CD4-positive, alpha-beta T cell treated with Interleukin-4 for 4 hours (primary cell): ENCODE results near the gene DPP6.

Experiments used
- DNase-seq: peaks from one replicate; pipeline ENCODE4 v3.0.0-alpha.2; 2020

The DPP6 gene

GRCh38 chr7:154783281-154783909 is 731.2 kb downstream of the DPP6 start:
- DNase-seq = no peak

GRCh38 chr7:154785898-154786297 is 733.7 kb downstream of the DPP6 start:
- no peak for DNase-seq

GRCh38 chr7:154789404-154789803 is 737.2 kb downstream of the DPP6 start:
- DNase-seq = no peak

GRCh38 chr7:154791611-154792010 is 739.4 kb downstream of the DPP6 start:
- DNase-seq = no peak

- no peak for DNase-seq
Observed at GRCh38 chr7:154792436-154793055, 740.3 kb downstream of the DPP6 start.

- no peak for DNase-seq
Observed at GRCh38 chr7:154794147-154794780, 742.1 kb downstream of the DPP6 start.

- no peak for DNase-seq
Observed at GRCh38 chr7:154795014-154795413, 742.8 kb downstream of the DPP6 start.

- DNase-seq = no peak
Observed at GRCh38 chr7:154795437-154795836, 743.2 kb downstream of the DPP6 start.

- no peak for DNase-seq
Observed at GRCh38 chr7:154804449-154804848, 752.3 kb downstream of the DPP6 start.

GRCh38 chr7:154812027-154812426 is 759.8 kb downstream of the DPP6 start:
- no peak for DNase-seq

GRCh38 chr7:154817224-154817896 is 765.2 kb downstream of the DPP6 start:
- DNase-seq = no peak

GRCh38 chr7:154827007-154827406 is 774.8 kb downstream of the DPP6 start:
- DNase-seq = no peak

GRCh38 chr7:154832557-154833138 is 780.5 kb downstream of the DPP6 start:
- no peak for DNase-seq

- no peak for DNase-seq
Observed at GRCh38 chr7:154836021-154836448, 783.8 kb downstream of the DPP6 start.

GRCh38 chr7:154837087-154837486 is 784.9 kb downstream of the DPP6 start:
- DNase-seq = no peak

- DNase-seq = no peak
Observed at GRCh38 chr7:154837622-154838021, 785.4 kb downstream of the DPP6 start.

GRCh38 chr7:154840086-154840485 is 787.9 kb downstream of the DPP6 start:
- DNase-seq = no peak

GRCh38 chr7:154841731-154842331 is 789.6 kb downstream of the DPP6 start:
- DNase-seq = no peak

GRCh38 chr7:154842591-154842990 is 790.4 kb downstream of the DPP6 start:
- DNase-seq = no peak

GRCh38 chr7:154843670-154844237 is 791.6 kb downstream of the DPP6 start:
- DNase-seq = no peak

GRCh38 chr7:154844499-154844898 is 792.3 kb downstream of the DPP6 start:
- no peak for DNase-seq

GRCh38 chr7:154844955-154845354 is 792.8 kb downstream of the DPP6 start:
- DNase-seq = no peak

- no peak for DNase-seq
Observed at GRCh38 chr7:154848464-154848863, 796.3 kb downstream of the DPP6 start.
